DMS79 (cell line): ENCODE data around the gene TANGO6.

Experiments
- DNase-seq: peaks from one replicate; lab custom pipeline; 2025; lab: John Stamatoyannopoulos, UW

Gene TANGO6

GRCh38 chr16:69100071-69100691 lies 256.9 kb downstream of the TANGO6 start:
- peak; percentile 83 for DNase-seq

- no peak for DNase-seq
These were observed 262.4 kb downstream of the TANGO6 start, which contains the start of gene HAS3 for GRCh38 chr16:69105501-69106361. Gene HAS3 (plus strand): TSS chr16:69105653. CDS start chr16:69109396, 3,743 bp downstream.

- no peak for DNase-seq
These were observed 263.4 kb downstream of the TANGO6 start for GRCh38 chr16:69106491-69107315.

GRCh38 chr16:69107316-69107962 lies 264.1 kb downstream of the TANGO6 start:
- no peak for DNase-seq

- no peak for DNase-seq
These were observed 265.0 kb downstream of the TANGO6 start for GRCh38 chr16:69108064-69108904.

GRCh38 chr16:69108905-69109252 lies 265.5 kb downstream of the TANGO6 start:
- no peak for DNase-seq

- DNase-seq: no peak
These were observed 266.3 kb downstream of the TANGO6 start for GRCh38 chr16:69109486-69110270.

GRCh38 chr16:69110406-69110805 lies 267.1 kb downstream of the TANGO6 start:
- DNase-seq: no peak

GRCh38 chr16:69111216-69111875 lies 268.0 kb downstream of the TANGO6 start:
- no peak for DNase-seq

- DNase-seq: no peak
These were observed 268.5 kb downstream of the TANGO6 start for GRCh38 chr16:69111876-69112230.

GRCh38 chr16:69112285-69113129 lies 269.2 kb downstream of the TANGO6 start:
- DNase-seq: no peak

- DNase-seq: no peak
These were observed 269.9 kb downstream of the TANGO6 start for GRCh38 chr16:69113216-69113615.

GRCh38 chr16:69114346-69114975 lies 271.1 kb downstream of the TANGO6 start:
- no peak for DNase-seq

- no peak for DNase-seq
These were observed 271.6 kb downstream of the TANGO6 start for GRCh38 chr16:69114976-69115355.

- no peak for DNase-seq
These were observed 272.0 kb downstream of the TANGO6 start for GRCh38 chr16:69115361-69115760.

- DNase-seq: no peak
These were observed 272.5 kb downstream of the TANGO6 start for GRCh38 chr16:69115837-69116236.

- DNase-seq: no peak
These were observed 273.0 kb downstream of the TANGO6 start for GRCh38 chr16:69116256-69116875.

- no peak for DNase-seq
These were observed 273.6 kb downstream of the TANGO6 start for GRCh38 chr16:69116906-69117305.
